HCT116 (cell line): Measurements from ENCODE around the gene PPM1B. TPM values are rescaled to one million over a fixed set of nuclear protein-coding genes. Genes with fewer than 3 reads are reported as not detected.

ENCODE experiments used
- ATAC-seq: fragments of 200-7000 bp; cut with Tn5 transposase; 2 replicates; pipeline ENCODE4 v1.9.1; 2020; ENCODE audit warnings: mild to moderate bottlenecking, moderate library complexity
- BruUV-seq: library from RNA; stranded (reverse); fragments of 400-500 nt; replicated peaks from 2 replicates; lab custom pipeline; 2021; lab: Mats Ljungman, UMichigan
- CTCF ChIA-PET: fragments of 300-600 bp; sonication (Branson Sonifier 250); formaldehyde crosslinking; loops from one replicate; lab custom pipeline; 2021; ENCODE audit warnings: antibody characterized with exemption; lab: Charles Lee
- POLR2A ChIA-PET: fragments of 300-600, 350-600 bp; sonication (Branson Sonifier 250); formaldehyde crosslinking; loops from one replicate; lab custom pipeline; 2021; ENCODE audit warnings: antibody characterized with exemption; lab: Charles Lee
- RAD21 ChIA-PET, 2 experiments: fragments of 300-600 bp; sonication (Branson Sonifier 250); formaldehyde crosslinking; loops; one replicate each; lab custom pipeline; 2023; ENCODE audit warnings: low total read pairs in 2 of 2; ENCODE audit not compliant: uncharacterized antibody in 2 of 2, unreplicated experiment in 2 of 2, low non-redundant PET in 1 of 2; lab: Charles Lee
- DNase-seq: peaks from one replicate; pipeline ENCODE4 v3.0.0-alpha.2; 2010; ENCODE audit warnings: low read depth, low spot score
- H2AFZ ChIP-seq: fragments of 200-600 bp; shearing (Covaris generic), sonication (generic); 2 replicates; pipeline ENCODE4 v1.6.1; 2017; ENCODE audit warnings: low read depth, mixed run types, mixed read lengths, antibody characterized with exemption, low read length; ENCODE audit not compliant: poor library complexity, severe bottlenecking
- H3K27ac ChIP-seq: 2 replicates; pipeline ENCODE4 v1.5.1; 2012; ENCODE audit warnings: low read depth, low read length
- H3K27me3 ChIP-seq: fragments of 200-600 bp; sonication (generic); 2 replicates; pipeline ENCODE4 v1.6.1; 2016; ENCODE audit warnings: mixed run types, low read length, mixed read lengths; ENCODE audit not compliant: insufficient read depth
- H3K36me3 ChIP-seq, 2 experiments: fragments of 200-500 bp in 1 of 2; fragments of 200-600 bp in 1 of 2; sonication (Bioruptor generic) in 1 of 2; sonication (generic) in 1 of 2; 2 replicates each; pipeline versions ENCODE4 v1.5.1 to v1.6.1; 2014 to 2016; ENCODE audit warnings: low read length in 2 of 2, inconsistent platforms in 1 of 2, mixed read lengths in 1 of 2, mixed run types in 1 of 2; ENCODE audit not compliant: insufficient read depth in 2 of 2, control insufficient read depth in 1 of 2
- H3K4me1 ChIP-seq, 2 experiments: fragments of 200-600 bp in 1 of 2; sonication (generic) in 1 of 2; 2 replicates each; pipeline versions ENCODE4 v1.5.1 to v1.6.1; 2012 to 2017; ENCODE audit warnings: low read length in 2 of 2, inconsistent platforms in 1 of 2, mild to moderate bottlenecking in 1 of 2, mixed read lengths in 1 of 2, mixed run types in 1 of 2, moderate library complexity in 1 of 2; ENCODE audit not compliant: insufficient read depth in 2 of 2, control insufficient read depth in 1 of 2
- H3K4me2 ChIP-seq: fragments of 200-600 bp; sonication (generic); 2 replicates; pipeline ENCODE4 v1.6.1; 2017; ENCODE audit warnings: mixed run types, low read length, mixed read lengths
- H3K4me3 ChIP-seq, 2 experiments: fragments of 200-600 bp in 1 of 2; sonication (generic) in 1 of 2; replicated peaks in 1 of 2; 2 replicates each; pipeline ENCODE4 v1.5.1; 2011 to 2016; ENCODE audit warnings: low read length in 2 of 2, control low read depth in 1 of 2, low read depth in 1 of 2, mild to moderate bottlenecking in 1 of 2, mixed read lengths in 1 of 2, mixed run types in 1 of 2
- H3K79me2 ChIP-seq: fragments of 200-600 bp; sonication (generic); 2 replicates; pipeline ENCODE4 v1.6.1; 2017; ENCODE audit warnings: mild to moderate bottlenecking, mixed run types, low read length, moderate library complexity, mixed read lengths; ENCODE audit not compliant: insufficient read depth
- H3K9ac ChIP-seq: fragments of 200-600 bp; sonication (generic); 2 replicates; pipeline ENCODE4 v1.6.1; 2016; ENCODE audit warnings: low read length, mixed read lengths
- H3K9me2 ChIP-seq: fragments of 200-600 bp; sonication (generic), shearing (Covaris generic); 2 replicates; pipeline ENCODE4 v1.6.1; 2017; ENCODE audit warnings: mixed run types, mild to moderate bottlenecking, moderate library complexity; ENCODE audit not compliant: insufficient read depth
- H3K9me3 ChIP-seq, 2 experiments: fragments of 200-500 bp in 1 of 2; fragments of 200-600 bp in 1 of 2; sonication (Bioruptor generic) in 1 of 2; sonication (generic) in 1 of 2; 2 replicates each; pipeline ENCODE4 v1.6.1; 2014 to 2017; ENCODE audit warnings: low read length in 2 of 2, mixed read lengths in 2 of 2, inconsistent platforms in 1 of 2, low read depth in 1 of 2, mild to moderate bottlenecking in 1 of 2, mixed run types in 1 of 2, moderate library complexity in 1 of 2; ENCODE audit not compliant: control insufficient read depth in 1 of 2, insufficient read depth in 1 of 2
- H4K20me1 ChIP-seq: fragments of 200-600 bp; sonication (generic), shearing (Covaris generic); 2 replicates; pipeline ENCODE4 v1.6.1; 2017; ENCODE audit warnings: mixed run types, mild to moderate bottlenecking, moderate library complexity; ENCODE audit not compliant: insufficient read depth
- CBX3 ChIP-seq: IDR thresholded peaks from 2 replicates; pipeline ENCODE4 v1.6.1; 2012; ENCODE audit warnings: low read depth
- ELF1 ChIP-seq: IDR thresholded peaks from 2 replicates; pipeline ENCODE4 v1.6.1; 2012; ENCODE audit warnings: low read depth, borderline replicate concordance
- EZH2 ChIP-seq: fragments of 200-600 bp; sonication (generic); IDR thresholded peaks from 2 replicates; pipeline ENCODE4 v1.6.1; 2017; ENCODE audit warnings: antibody characterized with exemption, mixed run types
- FOSL1 ChIP-seq: IDR thresholded peaks from 2 replicates; pipeline ENCODE4 v1.6.1; 2012; ENCODE audit warnings: low read depth
- JUND ChIP-seq: IDR thresholded peaks from 2 replicates; pipeline ENCODE4 v1.6.1; 2012
- POLR2A ChIP-seq: IDR thresholded peaks from 2 replicates; pipeline ENCODE4 v1.7.0; 2011; ENCODE audit warnings: borderline replicate concordance; ENCODE audit not compliant: insufficient read depth, insufficient read length; ENCODE audit errors: extremely low read depth
- POLR2AphosphoS5 ChIP-seq: IDR thresholded peaks from 2 replicates; pipeline ENCODE4 v1.6.1; 2011; ENCODE audit warnings: mild to moderate bottlenecking, low read depth, low read length, moderate library complexity
- RAD21 ChIP-seq: IDR thresholded peaks from 2 replicates; pipeline ENCODE4 v1.6.1; 2012; ENCODE audit warnings: low read depth, mild to moderate bottlenecking
- REST ChIP-seq: IDR thresholded peaks from 2 replicates; pipeline ENCODE4 v1.6.1; 2012; ENCODE audit warnings: low read depth
- SIN3A ChIP-seq: IDR thresholded peaks from 2 replicates; pipeline ENCODE4 v1.6.1; 2012; ENCODE audit warnings: low read depth
- SRF ChIP-seq: IDR thresholded peaks from 2 replicates; pipeline ENCODE4 v1.6.1; 2012; ENCODE audit warnings: low read depth
- TCF7L2 ChIP-seq: IDR thresholded peaks from 2 replicates; pipeline ENCODE4 v1.7.0; 2011; ENCODE audit warnings: borderline replicate concordance, inconsistent platforms; ENCODE audit not compliant: insufficient read depth, insufficient read length; ENCODE audit errors: extremely low read depth
- ZBTB33 ChIP-seq: IDR thresholded peaks from 2 replicates; pipeline ENCODE4 v1.6.1; 2011; ENCODE audit warnings: mild to moderate bottlenecking, low read length, moderate library complexity; ENCODE audit not compliant: insufficient replicate concordance; ENCODE audit errors: extremely low read depth
- ZFX ChIP-seq: fragments of 450-650 bp; IDR thresholded peaks from 2 replicates; pipeline ENCODE4 v1.6.1; 2017
- ZNF274 ChIP-seq: fragments of 200-500 bp; sonication (Bioruptor generic); IDR thresholded peaks from 2 replicates; pipeline ENCODE4 v1.6.1; 2014; ENCODE audit warnings: mild to moderate bottlenecking, low read depth, low read length, inconsistent platforms
- intact Hi-C: fragments of 100-400 bp; cut with micrococcal nuclease; formaldehyde crosslinking; loops from 2 replicates; pipeline ENCODE4 v1.10.0; 2022
- total RNA-seq: library from RNA; stranded (reverse); gene quantifications from one replicate; pipeline ENCODE4 v1.2.1, GENCODE V29; 2021; ENCODE audit not compliant: unreplicated experiment
- TF ChIP-seq, protein P1 (sequence below): IDR thresholded peaks from 2 replicates; pipeline ENCODE4 v1.6.1; 2012

The PPM1B gene
- total RNA-seq, 1 experiment from 2014 or later = 36.9 TPM

GRCh38 chr2:44267796-44268648, 99.3 kb downstream of the PPM1B start:
- Histone ChIP-seq H3K36me3 (no peaks in the 10 kb centered on the region), H3K9me2 (no peaks in the 10 kb centered on the region), H3K27me3 (no peaks in the 10 kb centered on the region), H3K79me2 (no peaks in the 10 kb centered on the region), H3K4me1 (no peaks in the 10 kb centered on the region), H2AFZ (no peak overlapping the region), H3K4me3 (no peak overlapping the region), H3K27ac (no peak overlapping the region), H3K9me3 (no peaks in the 10 kb centered on the region), H3K9ac (no peak overlapping the region), H3K4me2 (no peak overlapping the region), H4K20me1 (no peaks in the 10 kb centered on the region)
- no TSS peak for BruUV-seq
- intact Hi-C loops = no loop called here
- POLR2A ChIA-PET = no interaction called here
- RAD21 ChIA-PET = no interaction called here
- DNase-seq = no peak
- CTCF ChIA-PET = interaction anchor here (1.6 kb wide), 1 partner anchor 25 kb away, joined by 3 read pairs; no protein-coding TSS in a partner anchor
- no peak for ATAC-seq
- no peak for TF ChIP-seq EZH2
- no peak for TF ChIP-seq POLR2AphosphoS5
- TF ChIP-seq ELF1 = no peak
- TF ChIP-seq REST = no peak
- TF ChIP-seq ZFX = no peak
- TF ChIP-seq POLR2A = no peak
- TF ChIP-seq RAD21 = no peak
- TF ChIP-seq TCF7L2 = no peak
- no peak for TF ChIP-seq SRF
- no peak for TF ChIP-seq ZBTB33
- no peak for TF ChIP-seq SIN3A
- TF ChIP-seq FOSL1 = no peak
- TF ChIP-seq CBX3 = no peak
- no peak for TF ChIP-seq JUND
- TF ChIP-seq, protein P1, sequence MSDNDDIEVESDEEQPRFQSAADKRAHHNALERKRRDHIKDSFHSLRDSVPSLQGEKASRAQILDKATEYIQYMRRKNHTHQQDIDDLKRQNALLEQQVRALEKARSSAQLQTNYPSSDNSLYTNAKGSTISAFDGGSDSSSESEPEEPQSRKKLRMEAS = no peak
- no peak for TF ChIP-seq ZNF274
